ENCODE data around the gene DCBLD1. TPM values are rescaled to one million over a fixed set of nuclear protein-coding genes. Genes with fewer than 3 reads are reported as not detected.
A peak's percentile ranks its signal among the peaks of the same experiment; 100 is the strongest.

Gene DCBLD1
- total and polyA plus RNA-seq, 2 experiments from 2014 or later: 25.1 to 38.4 TPM

GRCh38 chr6:117481278-117481925 lies 1.1 kb upstream of the DCBLD1 start:
- H3K4me3 ChIP-seq: peak overlapping the region; percentile 77; the same call in 1 of the 2 replicates
- peak overlapping the region; percentile 65 for H3K4me2 ChIP-seq (ENCODE audit: unreplicated experiment)

GRCh38 chr6:117481926-117482239 lies 591 bp upstream of the DCBLD1 start:
- H3K36me3 ChIP-seq (ENCODE audit: low read depth): no peaks in the 10 kb centered on the region
- TF ChIP-seq EZH2phosphoT487 (IDR thresholded peaks at IDR 0.05; ENCODE audit: insufficient read depth, low read depth): no peak
- no peak for TF ChIP-seq EZH2 (IDR thresholded peaks at IDR 0.05; ENCODE audit: insufficient read depth, poor library complexity, severe bottlenecking)
- 22 to 36% methylated on average over 2 of the region's 2 CpGs for WGBS, 2 experiments (ENCODE audit: low coverage in 1 of 2, low lambda C conversion rate in 2 of 2, missing lambda C conversion rate in 2 of 2)
- peaks cover 32% of the 10 kb centered on the region for H3K79me2 ChIP-seq (ENCODE audit: insufficient read depth)
- H3K4me3 ChIP-seq: peak overlapping the region; percentile 77
- peak overlapping the region; percentile 83 for H3K27ac ChIP-seq
- peaks cover 40% of the 10 kb centered on the region for H3F3A ChIP-seq (ENCODE audit: insufficient read depth)
- in situ Hi-C loops (cut with MboI): no loop called here
- H3K4me1 ChIP-seq (ENCODE audit: insufficient read depth): peaks cover 26% of the 10 kb centered on the region
- H3K9me2 ChIP-seq (ENCODE audit: insufficient read depth): no peaks in the 10 kb centered on the region
- peak overlapping the region; percentile 77 for H2AFZ ChIP-seq
- H3K4me2 ChIP-seq (ENCODE audit: unreplicated experiment): peak overlapping the region; percentile 65
- H3K9ac ChIP-seq: peak overlapping the region; percentile 95
- H3K27me3 ChIP-seq (replicated peaks; ENCODE audit: insufficient read depth): no peaks in the 10 kb centered on the region
- no peaks in the 10 kb centered on the region for H3K9me3 ChIP-seq (ENCODE audit: low read depth)
- H4K20me1 ChIP-seq (ENCODE audit: insufficient read depth): no peaks in the 10 kb centered on the region
- DNase-seq: no peak

More at GRCh38 chr6:117481278-117481925, 1.1 kb upstream of the DCBLD1 start:
- peaks cover 40% of the 10 kb centered on the region for H3F3A ChIP-seq (ENCODE audit: insufficient read depth)
- TF ChIP-seq EZH2 (IDR thresholded peaks at IDR 0.05; ENCODE audit: insufficient read depth, poor library complexity, severe bottlenecking) (no peak), EZH2phosphoT487 (IDR thresholded peaks at IDR 0.05; ENCODE audit: insufficient read depth, low read depth) (no peak)
- H3K9me2 ChIP-seq (ENCODE audit: insufficient read depth): no peaks in the 10 kb centered on the region
- no peak for DNase-seq
- peaks cover 26% of the 10 kb centered on the region for H3K4me1 ChIP-seq (ENCODE audit: insufficient read depth)
- H3K27ac ChIP-seq: peak overlapping the region; percentile 83
- peaks cover 28% of the 10 kb centered on the region for H3K79me2 ChIP-seq (ENCODE audit: insufficient read depth)
- no peaks in the 10 kb centered on the region for H3K27me3 ChIP-seq (replicated peaks; ENCODE audit: insufficient read depth)
- H3K36me3 ChIP-seq (ENCODE audit: low read depth): no peaks in the 10 kb centered on the region
- 42 to 50% methylated on average over 22 of the region's 22 CpGs for WGBS, 2 experiments (ENCODE audit: low coverage in 1 of 2, low lambda C conversion rate in 2 of 2, missing lambda C conversion rate in 2 of 2)
- 0 out of 2 replicates have a peak overlapping the region, but pooled peaks have one; percentile 95 for H3K9ac ChIP-seq
- no peaks in the 10 kb centered on the region for H3K9me3 ChIP-seq (ENCODE audit: low read depth)
- no peaks in the 10 kb centered on the region for H4K20me1 ChIP-seq (ENCODE audit: insufficient read depth)
- in situ Hi-C loops (cut with MboI): no loop called here
- peak overlapping the region; percentile 77 for H2AFZ ChIP-seq

- H3F3A ChIP-seq (ENCODE audit: insufficient read depth): peaks cover 32% of the 10 kb centered on the region
- peaks cover 26% of the 10 kb centered on the region for H3K4me1 ChIP-seq (ENCODE audit: insufficient read depth)
- H3K79me2 ChIP-seq (ENCODE audit: insufficient read depth): peaks cover 45% of the 10 kb centered on the region
- peak overlapping the region; percentile 83 for H3K27ac ChIP-seq
- WGBS, 2 experiments (ENCODE audit: low coverage in 1 of 2, low lambda C conversion rate in 2 of 2, missing lambda C conversion rate in 2 of 2): 1% methylated on average over 40 to 44 of the region's 46 CpGs
- H3K9ac ChIP-seq: peak overlapping the region; percentile 95
- H3K4me3 ChIP-seq: peak overlapping the region; percentile 77
- no peaks in the 10 kb centered on the region for H3K36me3 ChIP-seq (ENCODE audit: low read depth)
- no peaks in the 10 kb centered on the region for H3K9me2 ChIP-seq (ENCODE audit: insufficient read depth)
- H3K9me3 ChIP-seq (ENCODE audit: low read depth): no peaks in the 10 kb centered on the region
- H3K27me3 ChIP-seq (replicated peaks; ENCODE audit: insufficient read depth): no peaks in the 10 kb centered on the region
- no peaks in the 10 kb centered on the region for H4K20me1 ChIP-seq (ENCODE audit: insufficient read depth)
- TF ChIP-seq EZH2phosphoT487 (IDR thresholded peaks at IDR 0.05; ENCODE audit: insufficient read depth, low read depth): no peak
- TF ChIP-seq EZH2 (IDR thresholded peaks at IDR 0.05; ENCODE audit: insufficient read depth, poor library complexity, severe bottlenecking): no peak
- peak overlapping the region; percentile 89 for H2AFZ ChIP-seq
- peak overlapping the region; percentile 97 for H3K4me2 ChIP-seq (ENCODE audit: unreplicated experiment)
- in situ Hi-C loops (cut with MboI): no loop called here
- peak; percentile 87 for DNase-seq
Measured at GRCh38 chr6:117483004-117483644, 650 bp downstream of the DCBLD1 start.

- DNase-seq: peak; percentile 64
- peak overlapping the region; percentile 97 for H3K4me2 ChIP-seq (ENCODE audit: unreplicated experiment)
- peak overlapping the region; percentile 95 for H3K9ac ChIP-seq
- in situ Hi-C loops (cut with MboI): no loop called here
- no peaks in the 10 kb centered on the region for H3K36me3 ChIP-seq (ENCODE audit: low read depth)
- H3K4me1 ChIP-seq (ENCODE audit: insufficient read depth): peaks cover 26% of the 10 kb centered on the region
- H3K4me3 ChIP-seq: peak overlapping the region; percentile 77
- no peaks in the 10 kb centered on the region for H4K20me1 ChIP-seq (ENCODE audit: insufficient read depth)
- H3K79me2 ChIP-seq (ENCODE audit: insufficient read depth): peaks cover 50% of the 10 kb centered on the region
- peak overlapping the region; percentile 89 for H2AFZ ChIP-seq
- H3F3A ChIP-seq (ENCODE audit: insufficient read depth): peaks cover 31% of the 10 kb centered on the region
- no peaks in the 10 kb centered on the region for H3K9me3 ChIP-seq (ENCODE audit: low read depth)
- no peak for TF ChIP-seq EZH2phosphoT487 (IDR thresholded peaks at IDR 0.05; ENCODE audit: insufficient read depth, low read depth)
- TF ChIP-seq EZH2 (IDR thresholded peaks at IDR 0.05; ENCODE audit: insufficient read depth, poor library complexity, severe bottlenecking): no peak
- H3K27me3 ChIP-seq (replicated peaks; ENCODE audit: insufficient read depth): no peaks in the 10 kb centered on the region
- no peaks in the 10 kb centered on the region for H3K9me2 ChIP-seq (ENCODE audit: insufficient read depth)
- WGBS, 2 experiments (ENCODE audit: low coverage in 1 of 2, low lambda C conversion rate in 2 of 2, missing lambda C conversion rate in 2 of 2): 6 to 9% methylated on average over 7 of the region's 7 CpGs
- peak overlapping the region; percentile 83 for H3K27ac ChIP-seq
Measured at GRCh38 chr6:117483645-117484016, 1.2 kb downstream of the DCBLD1 start.

All from GM23248 (cell line).